ENCODE results near the gene SUPT5H.

SUPT5H gene

GRCh38 chr19:39409208-39410016, 36.0 kb upstream of the SUPT5H start:
- peak; percentile 94 for DNase-seq

GRCh38 chr19:39410017-39410830, 35.2 kb upstream of the SUPT5H start:
- peak; percentile 82 for DNase-seq

- DNase-seq, result no peak
Measured at GRCh38 chr19:39410831-39411080, 34.6 kb upstream of the SUPT5H start.

- peak; percentile 49 for DNase-seq
Measured at GRCh38 chr19:39411081-39411831, 34.1 kb upstream of the SUPT5H start.

DNA sequence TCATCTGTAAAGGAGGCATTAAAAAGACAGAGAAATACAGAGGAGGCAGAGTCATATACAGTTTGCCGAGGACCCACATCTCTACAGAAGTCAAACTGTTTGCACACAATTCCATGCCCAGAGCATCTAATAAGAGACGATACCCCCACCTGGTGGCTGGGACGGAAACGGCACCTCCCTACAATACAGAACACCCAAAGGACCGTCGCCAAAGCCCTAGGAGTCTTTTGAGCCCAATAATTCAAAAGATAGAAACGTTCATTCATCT, 33.6 kb upstream of the SUPT5H start:
- peak; percentile 93 for DNase-seq

GRCh38 chr19:39412100-39412866, 33.1 kb upstream of the SUPT5H start, which contains the start of gene PLEKHG2:
Gene PLEKHG2 (plus strand): TSS chr19:39412669. CDS start chr19:39414087, 1,418 bp downstream.
- DNase-seq, result peak; percentile 97

DNA sequence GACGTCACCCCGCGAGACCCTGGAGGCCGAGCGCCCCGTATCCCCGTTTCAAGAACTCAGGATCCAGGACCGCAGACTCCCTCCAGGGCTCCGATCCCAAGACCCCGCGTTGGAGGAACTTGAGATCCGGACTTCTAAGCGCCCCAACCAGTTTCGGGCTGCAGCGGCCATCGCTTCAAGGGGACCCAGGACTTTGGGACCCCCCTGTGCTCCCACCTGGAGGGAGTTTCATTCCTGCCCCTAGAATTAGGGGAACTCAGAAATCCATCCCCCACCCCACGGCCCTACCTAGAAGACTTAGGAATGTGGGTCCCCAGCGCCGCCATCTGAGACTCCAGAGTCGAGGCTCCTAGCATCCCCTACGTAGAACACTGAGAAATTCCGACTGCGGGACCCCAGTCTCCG, 32.5 kb upstream of the SUPT5H start:
- DNase-seq, result no peak

DNA sequence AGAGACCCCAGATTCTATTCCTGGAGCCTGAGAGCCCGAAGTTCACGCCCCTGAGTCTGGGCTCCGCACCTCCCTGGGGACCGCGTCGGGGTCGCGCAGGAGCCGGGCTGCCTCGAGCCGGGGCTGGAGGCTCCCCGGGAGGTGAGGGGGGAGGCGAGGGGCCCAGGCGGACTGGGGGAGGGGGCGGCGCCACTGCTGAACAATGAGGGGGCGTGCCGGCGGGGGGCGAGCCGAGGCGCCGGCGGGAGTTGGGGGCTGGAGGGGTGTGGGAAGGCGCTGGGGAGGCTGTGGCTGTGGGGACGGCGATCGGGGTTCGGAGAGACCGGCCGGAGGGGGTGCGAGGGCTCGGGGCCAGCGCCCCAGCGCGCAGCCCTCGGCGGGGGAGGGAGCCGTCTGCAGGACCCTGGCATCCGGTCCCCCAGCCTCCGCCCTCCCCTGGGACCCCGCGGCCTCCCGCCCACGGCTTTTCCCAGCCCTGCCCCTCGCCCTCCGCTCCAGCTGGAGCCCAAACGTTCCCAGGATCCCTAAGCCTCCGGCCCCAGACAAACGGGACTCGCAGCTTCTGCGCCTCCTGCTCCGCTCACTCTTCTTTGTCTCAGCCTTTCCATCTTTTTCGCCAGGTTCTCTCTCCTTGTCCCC, 32.0 kb upstream of the SUPT5H start:
- peak; percentile 32 for DNase-seq

GRCh38 chr19:39413911-39414608, 31.3 kb upstream of the SUPT5H start:
- DNase-seq, result no peak

GRCh38 chr19:39415111-39416046, 30.0 kb upstream of the SUPT5H start:
- DNase-seq, result no peak

DNA sequence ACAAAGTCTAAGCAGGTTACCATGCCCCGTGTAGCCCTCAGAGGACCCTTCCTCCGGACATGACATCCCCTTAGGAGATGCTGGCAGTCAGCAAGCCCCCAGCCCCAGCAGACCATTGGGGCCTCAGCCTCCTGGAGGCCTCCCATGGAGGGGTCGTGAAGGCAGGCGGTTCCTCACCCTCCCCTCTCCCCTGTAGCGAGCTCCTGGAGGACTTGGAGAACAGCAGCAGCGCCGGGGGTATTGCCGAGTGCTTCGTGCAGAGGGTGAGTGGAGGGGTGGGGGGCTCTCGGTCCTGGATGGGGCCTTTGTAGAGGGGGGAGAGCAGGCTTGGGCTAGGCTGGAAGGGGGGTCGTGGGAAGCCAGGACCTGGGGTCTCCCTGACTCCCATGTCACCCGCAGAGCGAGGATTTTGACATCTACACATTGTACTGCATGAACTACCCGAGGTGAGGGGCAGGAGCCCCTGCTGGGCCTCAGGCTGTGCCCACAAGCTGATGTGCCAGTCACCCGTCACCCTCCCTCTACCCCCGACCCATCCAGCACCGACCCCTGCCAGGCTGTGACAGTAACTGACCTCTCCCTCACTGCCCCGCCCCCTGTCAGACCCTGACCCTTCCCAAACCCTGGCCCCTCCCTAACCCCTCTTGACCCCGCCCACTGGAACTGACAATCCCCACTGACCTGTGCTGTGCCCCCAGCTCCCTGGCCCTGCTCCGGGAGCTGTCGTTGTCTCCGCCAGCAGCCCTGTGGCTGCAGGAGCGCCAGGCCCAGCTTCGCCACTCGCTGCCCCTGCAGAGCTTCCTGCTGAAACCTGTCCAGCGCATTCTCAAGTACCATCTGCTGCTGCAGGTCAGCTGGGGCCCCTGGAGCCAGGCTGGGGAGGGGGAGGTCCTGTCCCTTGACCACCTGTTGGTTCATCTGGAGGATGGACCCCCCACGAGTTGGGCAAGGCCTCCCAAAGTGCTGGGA, 28.9 kb upstream of the SUPT5H start:
- DNase-seq, result no peak

- DNase-seq, result no peak
Measured at GRCh38 chr19:39417463-39418181, 27.8 kb upstream of the SUPT5H start.

GRCh38 chr19:39419003-39419402, 26.4 kb upstream of the SUPT5H start:
- DNase-seq, result no peak

- DNase-seq, result no peak
Measured at GRCh38 chr19:39420769-39421168, 24.6 kb upstream of the SUPT5H start.

DNA sequence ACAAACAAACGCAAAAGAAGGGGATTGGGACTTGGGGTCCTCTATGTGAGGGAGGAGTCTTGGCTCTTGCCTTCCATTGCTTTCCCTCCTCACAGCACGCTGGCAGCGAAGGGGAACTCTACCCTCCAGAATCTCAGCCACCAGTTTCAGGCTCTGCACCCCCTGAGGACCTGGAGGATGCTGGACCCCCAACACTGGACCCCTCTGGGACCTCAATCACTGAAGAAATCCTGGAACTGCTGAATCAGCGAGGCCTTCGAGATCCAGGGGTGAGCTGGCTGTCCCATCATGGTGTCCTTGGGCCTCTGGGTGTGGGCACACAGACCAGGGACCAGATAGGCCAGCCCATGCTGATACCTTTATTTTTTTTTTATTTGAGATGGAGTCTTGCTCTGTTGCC, 23.4 kb upstream of the SUPT5H start:
- DNase-seq, result no peak

DNA sequence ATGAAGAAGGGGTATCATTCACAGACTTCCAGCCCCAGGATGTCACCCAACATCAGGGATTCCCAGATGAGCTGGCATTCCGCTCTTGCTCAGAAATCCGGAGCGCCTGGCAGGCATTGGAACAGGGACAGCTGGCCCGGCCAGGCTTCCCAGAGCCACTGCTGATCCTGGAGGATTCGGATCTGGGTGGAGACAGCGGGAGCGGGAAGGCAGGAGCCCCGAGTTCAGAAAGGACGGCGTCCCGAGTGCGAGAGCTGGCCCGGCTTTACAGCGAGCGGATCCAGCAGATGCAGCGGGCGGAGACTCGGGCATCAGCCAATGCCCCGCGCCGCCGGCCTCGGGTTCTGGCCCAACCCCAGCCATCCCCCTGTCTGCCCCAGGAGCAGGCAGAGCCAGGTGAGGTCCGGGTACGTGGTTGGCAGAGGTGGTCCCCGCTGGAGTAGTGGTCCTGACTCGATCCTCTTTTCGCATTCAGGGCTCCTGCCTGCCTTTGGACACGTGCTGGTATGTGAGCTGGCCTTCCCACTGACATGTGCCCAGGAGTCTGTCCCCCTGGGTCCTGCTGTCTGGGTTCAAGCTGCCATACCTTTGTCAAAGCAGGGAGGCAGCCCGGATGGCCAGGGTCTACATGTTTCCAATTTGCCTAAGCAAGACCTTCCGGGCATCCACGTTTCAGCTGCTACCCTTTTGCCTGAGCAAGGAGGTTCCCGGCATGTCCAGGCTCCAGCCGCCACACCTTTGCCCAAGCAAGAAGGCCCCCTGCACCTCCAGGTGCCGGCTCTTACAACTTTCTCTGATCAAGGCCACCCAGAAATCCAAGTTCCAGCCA, 21.9 kb upstream of the SUPT5H start:
- DNase-seq, result no peak

GRCh38 chr19:39424934-39425333, 20.4 kb upstream of the SUPT5H start:
- DNase-seq, result no peak

GRCh38 chr19:39425744-39426143, 19.6 kb upstream of the SUPT5H start:
- DNase-seq, result no peak

Measured in activated CD4-positive, alpha-beta T cell treated with anti-CD3 and anti-CD28 coated beads, Interleukin-2, amount 50 U/mL, for 1 hour (primary cell).